ENCODE data around the gene MT1HL1.
"Not testable (repeated sequence)": the region's sequence is repeated elsewhere in the genome, so short reads cannot be mapped to it uniquely, and the experiment has no call there.

The MT1HL1 gene

GRCh38 chr1:236974025-236974424, 30.2 kb downstream of the MT1HL1 start:
- not testable (repeated sequence) for DNase-seq

DNA sequence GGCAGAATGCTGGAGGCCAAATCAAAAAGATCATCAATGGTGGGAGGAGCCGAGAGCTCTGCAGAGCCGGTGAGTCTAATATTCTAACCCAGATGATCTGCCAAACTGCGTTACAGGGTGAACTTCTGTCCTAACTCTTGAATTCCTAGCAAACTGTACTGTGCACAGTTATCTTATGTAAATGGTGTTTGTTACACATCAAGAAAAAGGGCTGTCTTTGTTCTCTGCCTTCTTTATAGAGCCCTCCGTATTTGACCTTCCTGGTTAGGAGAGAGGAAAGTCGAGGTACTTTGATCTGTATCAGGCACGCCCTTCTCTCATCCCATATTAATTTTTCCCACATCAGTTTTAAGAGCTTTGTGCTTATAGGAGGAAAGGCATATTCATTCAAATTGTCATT, 37.6 kb downstream of the MT1HL1 start:
- no peak for DNase-seq

GRCh38 chr1:236963920-236964319, 40.3 kb downstream of the MT1HL1 start:
- no peak for DNase-seq

DNA sequence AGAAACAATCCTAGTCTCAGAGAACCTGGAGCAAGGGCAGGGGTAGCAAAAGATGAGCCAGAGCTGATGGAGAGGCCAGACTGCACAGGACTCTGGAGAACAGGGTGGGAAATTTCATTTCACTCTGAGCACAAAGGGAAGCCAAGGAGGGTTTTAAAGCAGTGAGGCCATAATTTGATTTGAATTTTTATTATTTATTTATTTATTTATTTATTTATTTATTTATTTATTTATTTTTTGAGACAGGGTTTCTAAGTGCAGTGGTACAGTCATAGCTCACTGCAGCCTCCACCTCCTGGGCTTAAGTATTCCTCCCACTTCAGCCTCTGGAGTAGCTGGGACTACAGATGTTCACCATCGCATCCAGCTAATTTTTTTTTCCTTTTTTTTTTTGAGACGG, 45.1 kb downstream of the MT1HL1 start:
- no peak for DNase-seq

DNA sequence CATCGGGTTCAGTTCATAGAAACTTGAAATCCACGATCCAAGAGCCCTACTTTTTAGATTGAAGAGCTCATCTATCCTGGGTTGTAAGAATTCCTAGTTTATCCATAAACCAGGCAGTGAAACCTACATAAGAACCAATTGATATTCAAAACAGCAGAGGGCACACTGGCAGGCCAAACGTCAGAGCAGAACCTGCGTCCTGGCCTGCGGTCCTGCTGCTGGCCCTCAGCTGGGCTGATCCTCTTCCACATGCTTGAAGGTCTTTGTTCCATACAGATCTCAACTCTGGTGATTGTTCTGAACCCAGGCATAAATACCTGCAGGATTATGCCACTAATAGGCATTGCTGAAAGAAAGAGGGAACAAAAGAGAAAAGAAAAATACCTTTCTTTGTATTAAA, 47.0 kb downstream of the MT1HL1 start:
- DNase-seq, result no peak

Measured in stimulated activated CD4-positive, alpha-beta T cell treated with anti-CD3 and anti-CD28 coated beads, Interleukin-12 subunit alpha, Interleukin-12 subunit beta, amount 100 ng/mL, for 4 hours (primary cell).